Nucleus accumbens (tissue), 56 donors: ENCODE results near the gene BCL7A.

Experiments used
- DNase-seq, 56 donors: peaks; one replicate each; lab custom pipeline; 2025; lab: John Stamatoyannopoulos, UW

The BCL7A gene

DNA sequence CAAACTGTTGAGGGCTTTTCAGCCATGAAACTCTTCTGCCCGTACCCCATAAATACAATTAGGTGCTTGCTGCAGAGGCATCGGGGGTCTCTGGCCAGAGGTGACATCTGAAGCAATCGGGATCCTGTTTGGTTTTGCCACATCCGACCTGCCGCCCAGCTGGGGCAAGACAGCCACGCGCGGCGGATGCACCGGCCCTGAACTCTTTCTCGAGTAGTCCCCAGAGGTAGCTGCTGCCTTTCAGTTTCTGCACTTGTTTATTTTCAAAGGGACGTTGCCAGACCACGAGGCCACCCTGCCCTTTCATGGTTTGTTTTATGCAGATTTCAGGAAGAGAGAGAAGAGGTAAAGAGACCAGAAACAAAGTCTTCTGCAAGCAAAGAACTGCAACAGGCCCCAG is 46.3 kb downstream of the BCL7A start:
- DNase-seq: no peak

DNA sequence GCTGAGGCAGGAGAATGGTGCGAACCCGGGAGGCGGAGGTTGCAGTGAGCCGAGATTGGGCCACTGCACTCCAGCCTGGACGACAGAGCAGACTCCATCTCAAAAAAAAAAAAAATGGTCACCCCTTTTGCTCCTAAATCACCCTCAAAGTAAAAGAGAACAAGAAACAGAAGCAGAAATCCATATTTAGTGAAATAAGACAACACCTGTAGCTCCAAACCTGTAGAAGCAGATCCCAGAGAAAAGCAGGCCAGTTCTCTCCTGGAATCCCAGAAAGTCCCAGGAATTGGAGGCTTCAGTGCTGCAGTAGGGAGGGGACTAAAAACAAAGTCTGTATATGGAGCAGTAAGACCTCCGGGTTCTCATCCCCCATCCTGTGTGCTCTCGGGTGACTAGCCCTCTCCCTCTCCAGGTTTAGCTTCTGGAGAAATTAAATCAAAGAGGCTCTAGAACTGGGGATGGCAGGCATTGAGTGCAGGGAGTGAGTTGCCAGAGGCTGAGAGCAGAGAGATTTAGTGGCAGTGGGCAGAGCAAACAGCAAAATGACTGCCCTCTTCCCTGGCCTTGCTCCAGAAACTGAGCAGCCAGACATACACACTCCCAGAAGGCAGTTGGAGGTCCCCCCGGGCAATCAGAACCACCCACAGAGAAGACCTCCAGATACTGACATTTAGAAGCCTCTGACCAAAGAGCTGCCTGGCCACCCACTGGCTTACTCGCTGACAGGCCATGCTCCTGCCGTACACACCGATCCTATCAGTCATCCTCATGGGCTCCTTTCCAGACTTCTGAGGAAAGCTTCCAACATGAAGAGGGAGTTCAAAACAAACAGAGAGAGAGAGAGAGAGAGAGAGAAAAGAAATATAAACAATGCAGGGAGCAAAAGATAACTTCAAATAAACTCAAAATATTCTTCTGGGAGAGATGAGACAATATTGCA is 50.6 kb downstream of the BCL7A start:
- DNase-seq: peak in 6 of 56 donors; percentile 3 to 76 (median 14)

- no peak for DNase-seq
Observed at GRCh38 chr12:122073815-122074214, 52.1 kb downstream of the BCL7A start.

DNA sequence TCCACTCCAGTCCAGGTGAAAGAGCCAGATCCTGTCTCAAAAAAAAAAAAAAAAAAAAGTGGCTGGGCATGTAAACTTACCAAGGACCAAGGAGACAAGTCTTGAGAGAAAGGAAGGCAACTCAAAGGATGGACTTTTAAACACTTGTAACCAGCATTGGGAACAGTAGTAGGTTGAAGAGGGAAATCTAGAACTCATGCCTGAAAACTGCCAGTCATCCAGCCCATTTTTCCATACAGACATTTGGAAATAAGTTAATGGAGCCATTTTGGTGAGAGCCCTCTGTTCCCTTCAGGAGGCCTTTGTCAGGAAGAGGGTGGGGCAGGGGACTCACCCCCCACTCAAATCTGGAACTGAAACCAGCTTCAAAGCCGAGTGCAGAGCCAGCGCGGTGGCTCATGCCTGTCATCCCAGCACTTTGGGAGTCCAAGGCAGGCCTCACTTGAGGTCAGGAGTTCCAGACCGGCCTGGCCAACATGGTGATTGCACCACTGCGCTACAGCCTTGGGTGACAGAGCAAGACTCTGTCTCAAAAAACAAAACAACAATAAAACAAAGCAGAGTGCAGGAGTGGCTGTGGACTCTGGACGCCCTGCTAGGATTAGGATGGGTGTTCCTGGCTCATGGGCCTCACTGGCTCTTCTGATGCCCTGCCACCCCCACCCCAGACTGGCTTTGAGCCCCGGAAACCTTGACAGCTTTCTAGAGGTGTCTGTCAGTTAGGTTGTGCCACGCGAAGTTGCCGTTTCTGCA is 55.2 kb downstream of the BCL7A start:
- peak in 1 of 56 donors; percentile 13 for DNase-seq

DNA sequence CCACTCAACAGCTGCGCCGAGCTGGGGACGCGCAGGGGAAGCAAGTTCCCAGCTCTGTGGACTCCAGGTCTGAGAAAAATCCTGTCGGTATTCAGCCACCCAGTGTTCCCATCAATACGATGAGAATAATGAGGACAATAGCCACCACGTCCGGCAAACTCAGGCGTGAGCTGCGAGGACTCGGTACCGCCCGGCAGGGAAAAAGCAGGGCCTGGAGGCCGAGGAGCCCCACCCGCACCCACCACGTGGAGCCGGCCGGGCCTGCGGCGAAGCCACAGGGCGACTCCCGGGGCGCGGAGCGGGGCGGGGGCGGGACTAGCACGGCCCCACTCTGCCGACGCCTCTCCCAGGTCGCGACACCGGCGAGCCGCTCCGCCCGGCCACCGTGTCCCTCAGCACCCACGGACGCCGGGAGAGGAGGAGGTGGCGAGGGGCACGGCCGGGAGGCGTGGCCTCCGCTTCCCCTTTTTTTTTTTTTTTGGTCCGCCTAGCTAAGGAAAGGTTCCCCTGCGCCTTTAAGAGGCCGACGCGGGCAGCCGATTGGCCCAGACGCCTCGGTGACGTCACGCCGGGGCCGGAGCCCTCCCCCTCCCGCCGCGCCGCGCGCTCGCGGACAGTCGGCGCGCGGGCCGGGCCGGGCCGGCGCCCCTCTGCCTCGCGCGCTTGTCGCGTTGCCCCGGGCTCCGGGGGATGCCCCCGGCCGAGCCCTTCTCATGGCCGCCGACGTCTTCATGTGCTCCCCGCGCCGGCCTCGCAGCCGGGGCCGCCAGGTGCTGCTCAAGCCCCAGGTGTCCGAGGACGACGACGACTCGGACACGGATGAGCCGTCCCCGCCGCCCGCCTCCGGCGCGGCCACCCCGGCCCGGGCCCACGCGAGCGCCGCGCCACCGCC is 56.7 kb downstream of the BCL7A start, which contains the start of gene MLXIP:
Gene MLXIP, plus strand, starts transcription at position 616 of the 892 bp plus-strand sequence. Its CDS starts 98 bp downstream, at position 714.
- DNase-seq: peak in 55 of 56 donors; percentile 52 to 95 (median 86)

DNA sequence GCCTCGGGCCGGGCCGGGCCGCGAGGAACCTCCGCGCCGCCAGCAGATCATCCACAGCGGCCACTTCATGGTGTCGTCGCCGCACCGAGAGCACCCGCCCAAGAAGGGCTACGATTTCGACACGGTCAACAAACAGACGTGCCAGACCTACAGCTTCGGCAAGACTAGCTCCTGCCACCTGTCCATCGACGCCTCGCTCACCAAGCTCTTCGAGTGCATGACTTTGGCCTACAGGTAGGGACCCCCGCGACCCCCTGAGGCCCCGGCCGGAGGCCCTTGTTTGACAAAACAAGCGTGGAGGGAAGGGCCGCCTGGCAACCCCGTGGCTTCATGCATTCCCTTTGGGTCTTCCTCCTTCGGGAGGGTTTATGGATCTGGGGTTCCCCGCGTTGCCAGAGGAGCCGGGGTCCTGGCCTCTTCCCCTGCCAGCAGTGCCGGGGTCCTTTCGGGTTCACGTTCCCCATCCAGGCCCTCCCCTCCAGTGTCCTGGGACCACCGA is 57.4 kb downstream of the BCL7A start:
- peak in 10 of 56 donors; percentile 24 to 53 (median 40) for DNase-seq

DNA sequence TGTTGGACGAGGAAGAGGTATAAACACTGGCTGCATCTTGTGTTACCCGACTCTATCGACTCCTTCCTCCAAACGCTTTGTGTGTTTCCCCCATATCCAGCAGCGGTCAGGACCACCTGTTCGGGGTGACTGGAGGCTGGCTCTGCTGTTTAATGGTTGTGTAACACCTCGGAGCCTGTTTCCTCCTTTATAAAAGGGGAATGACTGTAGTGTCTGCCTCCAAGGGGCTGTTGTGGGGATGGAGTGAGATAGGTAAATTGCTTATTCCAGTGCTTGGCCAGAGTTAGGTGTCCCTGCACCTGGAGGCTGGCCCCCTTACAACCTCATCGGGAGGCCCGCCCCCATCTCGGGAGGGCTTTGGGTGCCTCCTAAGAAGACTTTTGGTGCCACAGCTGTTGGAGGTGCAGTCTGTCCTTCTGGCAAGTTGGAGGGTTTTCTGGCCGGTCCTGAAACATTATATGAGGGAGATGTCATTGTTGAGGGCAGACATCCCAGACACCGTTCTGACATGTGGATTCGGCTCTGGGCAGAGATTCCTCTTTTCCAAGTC is 57.9 kb downstream of the BCL7A start:
- peak in 4 of 56 donors; percentile 17 to 38 (median 27) for DNase-seq

- DNase-seq: peak in 34 of 56 donors; percentile 14 to 63 (median 33)
Observed at GRCh38 chr12:122080149-122081082, 58.7 kb downstream of the BCL7A start.

GRCh38 chr12:122081083-122081696 is 59.5 kb downstream of the BCL7A start:
- peak in 7 of 56 donors; percentile 4 to 31 (median 20) for DNase-seq

GRCh38 chr12:122081697-122082221 is 60.1 kb downstream of the BCL7A start:
- peak in 5 of 56 donors; percentile 7 to 33 (median 18) for DNase-seq

DNA sequence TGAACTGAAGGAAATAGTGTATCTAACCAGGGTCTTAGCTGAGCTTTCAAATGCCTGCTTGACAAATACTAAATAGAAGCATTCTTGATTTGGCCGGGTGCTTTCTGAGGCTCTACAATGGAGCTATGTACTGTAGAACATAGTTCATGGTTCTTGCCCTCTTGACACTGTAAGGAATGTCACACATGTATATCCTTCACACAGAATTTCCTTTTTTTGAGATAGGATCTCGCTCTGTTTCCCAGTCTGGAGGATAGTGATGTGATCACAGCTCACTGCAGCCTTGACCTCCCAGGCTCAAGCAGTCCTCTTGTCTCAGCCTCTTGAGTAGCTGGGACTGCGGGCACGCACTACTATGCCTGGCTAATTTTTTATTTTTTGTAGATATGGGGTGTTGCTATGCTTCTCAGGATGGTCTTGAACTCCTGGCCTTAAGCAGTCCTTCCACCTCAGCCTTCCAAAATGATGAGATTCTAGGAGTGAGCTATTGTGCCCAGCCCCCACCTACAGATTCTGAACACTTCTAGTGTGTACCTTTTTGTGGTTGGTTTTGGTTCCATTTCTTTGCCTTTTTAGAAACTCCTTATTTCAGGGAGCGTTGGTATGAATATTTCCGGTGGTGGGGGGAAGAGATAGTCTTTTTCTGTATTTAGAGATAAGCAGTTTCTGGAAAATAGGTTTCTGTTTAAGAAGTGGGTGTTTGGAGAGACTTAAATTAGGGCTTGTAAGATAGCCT is 61.1 kb downstream of the BCL7A start:
- DNase-seq: no peak

DNA sequence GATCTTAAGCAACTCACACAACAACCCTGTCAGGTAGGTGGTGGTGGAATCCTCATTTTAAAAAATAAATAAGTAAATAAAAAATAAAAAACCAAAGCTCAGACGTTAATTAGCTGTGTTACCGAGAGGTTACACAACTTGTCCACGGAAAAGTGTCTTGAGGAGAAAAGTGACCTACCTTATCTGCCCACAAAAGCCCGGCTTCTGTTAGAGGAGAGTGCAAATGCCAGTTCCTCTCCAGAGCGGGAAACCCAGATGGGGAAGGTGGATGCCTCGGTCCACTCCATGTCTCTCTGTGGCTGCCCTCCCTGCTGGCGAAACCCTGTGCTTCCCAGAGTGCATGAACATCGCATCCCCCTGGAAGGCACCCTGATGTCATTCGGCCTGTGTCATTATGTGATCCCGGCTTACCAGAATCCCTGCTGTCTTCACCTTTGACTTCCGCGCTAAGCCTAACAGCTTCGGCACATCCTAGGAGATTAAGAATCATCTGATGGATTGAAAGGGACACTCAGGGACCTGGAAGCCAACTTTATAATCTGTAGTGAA is 63.2 kb downstream of the BCL7A start:
- no peak for DNase-seq

- no peak for DNase-seq
Observed at GRCh38 chr12:122085591-122085990, 63.9 kb downstream of the BCL7A start.

DNA sequence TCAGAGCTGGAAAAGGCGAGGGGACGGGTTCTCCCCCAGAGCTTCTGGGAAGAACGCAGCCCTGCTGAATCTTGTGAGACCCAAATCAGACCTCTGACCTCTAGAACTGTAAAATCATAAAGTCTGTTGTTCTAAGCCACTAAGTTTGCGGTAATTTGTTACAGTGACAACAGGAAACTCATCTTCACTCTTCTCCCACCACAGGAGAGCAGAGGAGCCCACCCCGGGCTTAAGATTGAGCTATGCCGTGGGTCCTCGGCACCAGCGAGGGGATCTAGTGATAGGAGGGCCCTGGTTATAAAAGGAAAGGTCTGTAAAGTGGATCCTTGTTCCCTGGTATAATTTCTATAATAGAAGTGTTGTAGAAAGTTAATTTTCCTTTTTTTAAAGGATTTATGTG is 64.4 kb downstream of the BCL7A start:
- DNase-seq: no peak

- no peak for DNase-seq
Observed at GRCh38 chr12:122086641-122087285, 65.1 kb downstream of the BCL7A start.
